Natural killer cell (primary cell): Measurements from ENCODE around the gene SIK3. TPM values are rescaled to one million over a fixed set of nuclear protein-coding genes. Genes with fewer than 3 reads are reported as not detected.
"Not testable (repeated sequence)": the region's sequence is repeated elsewhere in the genome, so short reads cannot be mapped to it uniquely, and the experiment has no call there.

Experiments
- ATAC-seq, 3 donors: fragments of 150-1000 bp in 2 of 3; fragments of 200-7000 bp in 1 of 3; cut with Tn5 transposase; 1 replicate in 1 of 3; 2 replicates in 2 of 3; pipeline ENCODE4 v1.10.0; 2021; ENCODE audit warnings: mild to moderate bottlenecking in 2 of 3, moderate library complexity in 2 of 3
- DNase-seq, 2 donors: peaks; one replicate each; pipeline versions ENCODE4 v3.0.0 to v3.0.0-alpha.2; 2013 to 2021; ENCODE audit warnings: mixed read lengths in 1 of 2
- H3K27ac ChIP-seq: one replicate; pipeline ENCODE4 v1.5.1; 2013; ENCODE audit warnings: mild to moderate bottlenecking, low read length
- H3K27me3 ChIP-seq: one replicate; pipeline ENCODE4 v1.6.1; 2013; ENCODE audit warnings: low read length; ENCODE audit not compliant: control insufficient read depth, insufficient read depth
- H3K36me3 ChIP-seq: one replicate; pipeline ENCODE4 v1.6.1; 2013; ENCODE audit warnings: low read length; ENCODE audit not compliant: control insufficient read depth, insufficient read depth
- H3K4me1 ChIP-seq: one replicate; pipeline ENCODE4 v1.6.1; 2013; ENCODE audit warnings: low read length; ENCODE audit not compliant: control insufficient read depth, insufficient read depth
- H3K4me3 ChIP-seq: one replicate; pipeline ENCODE4 v1.5.1; 2013; ENCODE audit warnings: low read length
- H3K9me3 ChIP-seq: one replicate; pipeline ENCODE4 v1.6.1; 2013; ENCODE audit warnings: low read length; ENCODE audit not compliant: control insufficient read depth, insufficient read depth
- H3K27ac Mint-ChIP-seq, 2 donors: one replicate each; pipeline ENCODE4 v1.8.0; 2022; ENCODE audit warnings: mild to moderate bottlenecking in 2 of 2, mixed read lengths in 2 of 2, moderate library complexity in 1 of 2
- H3K27me3 Mint-ChIP-seq, 2 donors: one replicate each; pipeline ENCODE4 v1.8.0; 2022; ENCODE audit warnings: low read depth in 2 of 2, mixed read lengths in 2 of 2
- H3K36me3 Mint-ChIP-seq: one replicate; pipeline ENCODE4 v1.8.0; 2022; ENCODE audit warnings: mixed read lengths
- H3K4me1 Mint-ChIP-seq, 2 donors: one replicate each; pipeline ENCODE4 v1.8.0; 2022; ENCODE audit warnings: mixed read lengths in 2 of 2
- H3K4me3 Mint-ChIP-seq: one replicate; pipeline ENCODE4 v1.8.0; 2022; ENCODE audit warnings: mild to moderate bottlenecking, moderate library complexity, mixed read lengths
- H3K9me3 Mint-ChIP-seq, 2 donors: one replicate each; pipeline ENCODE4 v1.8.0; 2022; ENCODE audit warnings: mixed read lengths in 2 of 2
- WGBS: methylation state at CpG from one replicate; pipeline ENCODE4 v1.1.7; 2013; ENCODE audit warnings: missing lambda C conversion rate; ENCODE audit not compliant: insufficient coverage; 5-methylcytosine and 5-hydroxymethylcytosine counted together
- intact Hi-C: fragments of 100-400 bp; cut with micrococcal nuclease; formaldehyde crosslinking; loops from one replicate; pipeline ENCODE4 v1.14.2; 2022
- total RNA-seq, 4 donors: library from RNA; stranded (reverse); fragments of 120-200 nt in 1 of 4; gene quantifications; one replicate each; pipeline versions ENCODE4 v1.2.3 to v1.2.4, GENCODE V29; 2013 to 2022
- TF ChIP-seq, protein P1 (sequence below): fragments of 200-600 bp; IDR thresholded peaks from one replicate; pipeline ENCODE4 v1.8.0; 2022; ENCODE audit warnings: antibody characterized with exemption

The SIK3 gene
- total RNA-seq, 3 donors from 2014 or later (not counting 1 experiment from before 2014, with no cell fraction given), result 71.6 to 120 (median 119) TPM

DNA sequence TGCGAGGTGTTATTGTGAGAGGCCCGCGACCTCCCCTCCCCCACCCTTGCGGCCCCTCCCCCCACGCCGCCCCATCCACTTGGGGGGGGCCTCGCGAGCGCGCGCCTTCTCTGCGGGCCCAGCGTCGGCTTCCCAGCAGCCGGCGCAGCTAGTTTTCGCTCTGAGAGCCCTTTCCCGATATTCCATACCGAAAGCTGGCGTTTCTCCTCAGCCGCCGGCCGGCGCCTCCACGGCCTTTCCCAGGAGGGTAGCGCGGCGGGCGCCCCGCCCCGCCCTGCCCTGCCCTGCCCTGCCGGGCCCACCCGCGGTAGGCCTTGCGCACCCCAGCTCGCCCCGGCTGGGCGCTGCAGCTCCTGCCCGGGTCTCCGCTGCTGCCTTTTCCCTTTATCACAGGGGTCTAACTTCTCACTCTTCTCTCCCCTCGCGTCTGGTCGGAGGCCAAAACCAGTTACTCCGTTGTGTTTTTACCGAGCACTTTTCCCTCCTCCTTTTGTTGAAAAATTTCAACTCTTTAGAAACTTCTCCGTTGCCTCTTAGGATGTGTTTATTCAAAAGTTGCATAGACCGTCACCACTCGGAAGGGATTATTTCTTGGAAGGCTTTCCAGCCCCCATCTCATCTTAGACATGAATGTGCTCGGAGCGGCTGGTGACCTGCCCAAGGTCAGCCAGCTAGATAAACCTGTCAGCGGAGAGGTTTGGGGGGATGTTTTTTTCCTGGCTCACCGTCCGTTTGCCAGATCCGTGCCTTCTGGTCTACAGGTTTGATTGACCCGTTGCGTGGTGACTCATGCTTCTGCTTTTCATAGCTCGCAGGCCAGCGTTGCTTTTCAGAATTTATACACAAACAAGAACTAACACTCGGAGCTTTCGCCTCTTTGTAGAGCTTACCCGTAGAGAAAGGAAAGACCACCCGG, 46.5 kb upstream of the SIK3 start:
- peak; percentile 21 to 42 for DNase-seq
- Mint-ChIP-seq H3K4me3 (peak overlapping the region; percentile 100), H3K9me3 (no peaks in the 10 kb centered on the region), H3K27ac (peak overlapping the region; percentile 89 to 93), H3K36me3 (peaks cover 6% of the 10 kb centered on the region), H3K27me3 (peaks cover 10 to 25% of the 10 kb centered on the region in 2 donors), H3K4me1 (peaks cover 32 to 36% of the 10 kb centered on the region in 2 donors)
- H3K27me3 ChIP-seq, result no peaks in the 10 kb centered on the region
- H3K36me3 ChIP-seq, result peaks cover 11% of the 10 kb centered on the region
- H3K27ac ChIP-seq, result peak overlapping the region; percentile 74
- WGBS, result under 1% methylated on average over 61 of the region's 62 CpGs
- no peaks in the 10 kb centered on the region for H3K9me3 ChIP-seq
- intact Hi-C loops, result loop anchor here (1.0 to 2.0 kb wide), 3 partner anchors 34 to 86 kb away; partner anchors contain the start of genes SIDT2 and SIK3
- H3K4me1 ChIP-seq, result peaks cover 26% of the 10 kb centered on the region
- peak; percentile 51 to 73 (median 57) for ATAC-seq
- H3K4me3 ChIP-seq, result peak overlapping the region; percentile 74
- TF ChIP-seq, protein P1, sequence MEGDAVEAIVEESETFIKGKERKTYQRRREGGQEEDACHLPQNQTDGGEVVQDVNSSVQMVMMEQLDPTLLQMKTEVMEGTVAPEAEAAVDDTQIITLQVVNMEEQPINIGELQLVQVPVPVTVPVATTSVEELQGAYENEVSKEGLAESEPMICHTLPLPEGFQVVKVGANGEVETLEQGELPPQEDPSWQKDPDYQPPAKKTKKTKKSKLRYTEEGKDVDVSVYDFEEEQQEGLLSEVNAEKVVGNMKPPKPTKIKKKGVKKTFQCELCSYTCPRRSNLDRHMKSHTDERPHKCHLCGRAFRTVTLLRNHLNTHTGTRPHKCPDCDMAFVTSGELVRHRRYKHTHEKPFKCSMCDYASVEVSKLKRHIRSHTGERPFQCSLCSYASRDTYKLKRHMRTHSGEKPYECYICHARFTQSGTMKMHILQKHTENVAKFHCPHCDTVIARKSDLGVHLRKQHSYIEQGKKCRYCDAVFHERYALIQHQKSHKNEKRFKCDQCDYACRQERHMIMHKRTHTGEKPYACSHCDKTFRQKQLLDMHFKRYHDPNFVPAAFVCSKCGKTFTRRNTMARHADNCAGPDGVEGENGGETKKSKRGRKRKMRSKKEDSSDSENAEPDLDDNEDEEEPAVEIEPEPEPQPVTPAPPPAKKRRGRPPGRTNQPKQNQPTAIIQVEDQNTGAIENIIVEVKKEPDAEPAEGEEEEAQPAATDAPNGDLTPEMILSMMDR, result no peak

DNA sequence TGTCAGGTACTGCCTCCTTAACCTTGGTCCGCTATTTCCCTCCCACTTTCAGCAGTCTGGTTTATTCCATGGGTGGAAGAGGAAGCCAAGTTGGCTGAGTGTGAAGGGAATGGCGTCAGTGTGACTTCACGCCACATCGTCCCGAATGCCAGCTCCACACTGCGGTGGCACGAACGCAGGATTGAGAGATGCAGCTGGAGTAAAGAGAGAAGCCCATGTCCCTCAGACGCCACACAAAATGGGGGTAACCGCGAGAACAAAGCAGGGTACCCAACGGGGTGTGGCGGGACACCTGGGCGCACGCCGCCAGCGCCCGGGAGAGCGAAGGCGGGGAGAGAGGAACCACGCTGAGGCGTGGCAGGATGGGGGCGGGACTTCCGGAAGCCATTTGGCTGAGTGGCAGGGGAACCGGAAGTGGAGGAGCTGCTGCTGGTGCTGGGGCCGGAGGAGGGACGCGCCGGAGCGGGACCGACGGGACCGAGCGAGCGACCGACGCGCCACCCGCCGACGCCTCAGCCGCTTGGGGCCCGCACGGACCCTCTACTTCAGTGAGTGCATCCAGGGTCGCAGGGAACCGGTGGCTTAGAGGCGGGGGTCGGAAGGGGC, 45.7 kb upstream of the SIK3 start, which contains the start of gene PAFAH1B2:
PAFAH1B2 (plus strand) TSS at position 417 of the 606 bp plus-strand sequence. CDS start 8,161 bp downstream, outside the sequence.
- H3K4me1 ChIP-seq, result peaks cover 24% of the 10 kb centered on the region
- H3K9me3 ChIP-seq, result no peaks in the 10 kb centered on the region
- no peaks in the 10 kb centered on the region for H3K9me3 Mint-ChIP-seq
- peak; percentile 87 to 96 (median 93) for ATAC-seq
- H3K27ac Mint-ChIP-seq, result peak within 1 kb of the TSS; percentile 89 to 93
- peaks cover 6% of the 10 kb centered on the region for H3K36me3 Mint-ChIP-seq
- H3K27me3 Mint-ChIP-seq, result peaks cover 12 to 30% of the 10 kb centered on the region in 2 donors
- H3K27ac ChIP-seq, result peak within 1 kb of the TSS; percentile 74
- under 1% methylated on average over 45 of the region's 48 CpGs for WGBS
- TF ChIP-seq, protein P1, result no peak
- no peaks in the 10 kb centered on the region for H3K27me3 ChIP-seq
- intact Hi-C loops, result loop anchor here (1.0 to 2.0 kb wide), 3 partner anchors 35 to 86 kb away; partner anchors contain the start of genes SIDT2 and SIK3
- H3K36me3 ChIP-seq, result peaks cover 11% of the 10 kb centered on the region
- DNase-seq, result peak; percentile 90 to 97
- H3K4me3 Mint-ChIP-seq, result peak within 1 kb of the TSS; percentile 100
- peaks cover 32 to 36% of the 10 kb centered on the region in 2 donors for H3K4me1 Mint-ChIP-seq
- H3K4me3 ChIP-seq, result peak within 1 kb of the TSS; percentile 74

DNA sequence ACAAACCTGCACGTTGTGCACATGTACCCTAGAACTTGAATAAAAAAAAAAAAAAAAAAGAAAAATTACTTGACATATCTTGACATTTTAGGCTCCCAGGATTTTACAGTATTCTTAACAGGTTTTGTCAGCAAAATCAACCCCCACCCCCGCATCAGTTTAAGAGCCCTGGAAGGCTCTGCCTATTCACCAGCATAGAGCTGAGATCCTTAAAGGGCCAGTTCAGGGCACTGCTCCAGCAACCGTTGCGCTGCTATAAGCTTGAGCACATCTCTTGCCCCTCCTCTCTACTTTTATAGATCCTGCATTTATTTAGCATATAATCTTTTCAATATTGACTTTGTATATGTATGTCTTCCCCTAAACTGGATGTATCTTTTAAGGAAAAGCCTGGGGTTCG, 45.2 kb upstream of the SIK3 start:
- 12% methylated on average over 5 of the region's 5 CpGs for WGBS
- no peaks in the 10 kb centered on the region for H3K27me3 ChIP-seq
- peaks cover 6% of the 10 kb centered on the region for H3K36me3 Mint-ChIP-seq
- H3K36me3 ChIP-seq, result peaks cover 10% of the 10 kb centered on the region
- peak overlapping the region; percentile 100 for H3K4me3 Mint-ChIP-seq
- no peaks in the 10 kb centered on the region for H3K9me3 ChIP-seq
- TF ChIP-seq, protein P1, result no peak
- no peaks in the 10 kb centered on the region for H3K9me3 Mint-ChIP-seq
- H3K27ac Mint-ChIP-seq, result peak overlapping the region; percentile 89 to 93
- intact Hi-C loops, result no loop called here
- ATAC-seq (peak; percentile 30 to 57 (median 41)), DNase-seq (peak in 1 of 2 donors; percentile 58)
- peaks cover 24% of the 10 kb centered on the region for H3K4me1 ChIP-seq
- peak overlapping the region; percentile 74 for H3K4me3 ChIP-seq
- H3K4me1 Mint-ChIP-seq, result peaks cover 32 to 36% of the 10 kb centered on the region in 2 donors
- peak overlapping the region; percentile 74 for H3K27ac ChIP-seq
- H3K27me3 Mint-ChIP-seq, result peaks cover 12 to 30% of the 10 kb centered on the region in 2 donors

DNA sequence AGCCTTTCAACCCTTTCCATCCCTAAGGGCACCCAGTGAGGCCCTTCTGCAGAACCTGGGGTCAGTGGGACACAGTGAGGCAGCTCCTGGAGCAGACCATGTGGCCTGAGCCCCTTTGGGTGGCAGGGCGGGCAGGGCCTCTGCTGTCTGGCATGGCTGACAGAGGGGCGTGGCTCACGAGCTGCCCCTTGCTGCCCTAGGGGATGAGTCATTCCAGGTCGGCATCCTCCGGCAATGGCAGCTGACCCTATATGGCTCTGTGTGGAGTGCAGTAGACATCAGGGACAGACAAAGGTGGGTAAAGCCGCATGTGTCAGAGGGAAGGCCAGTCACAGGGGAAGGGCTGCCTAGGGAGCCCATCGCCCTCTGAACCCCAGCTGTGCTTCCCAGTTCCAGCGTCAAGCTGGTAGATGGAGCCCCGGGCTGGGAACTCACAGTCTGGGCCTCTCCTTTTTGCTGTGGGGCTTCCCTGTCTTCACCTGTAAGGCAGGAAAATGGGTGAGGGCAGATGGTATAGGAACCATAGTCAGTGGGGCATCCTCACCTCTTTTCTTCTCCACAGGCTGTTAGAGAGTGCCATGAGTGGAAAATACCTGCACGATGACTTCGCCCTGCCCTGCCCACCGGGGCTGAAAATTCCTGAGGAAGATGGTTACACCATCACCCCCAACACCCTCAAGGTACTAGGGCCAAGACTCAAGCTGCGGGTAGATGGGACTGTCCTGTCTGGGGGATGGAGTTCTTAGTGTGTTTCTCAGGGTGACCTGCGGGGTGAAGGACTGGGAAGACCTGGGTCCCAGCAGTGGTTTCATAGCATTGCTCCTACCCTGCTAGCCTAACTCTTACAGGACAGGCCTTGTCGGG, 39.2 kb upstream of the SIK3 start:
- H3K4me1 Mint-ChIP-seq, H3K36me3 ChIP-seq, H3K27ac Mint-ChIP-seq, H3K27ac ChIP-seq, H3K9me3 Mint-ChIP-seq, H3K4me1 ChIP-seq, intact Hi-C loops, H3K4me3 ChIP-seq, H3K4me3 Mint-ChIP-seq, ATAC-seq, H3K36me3 Mint-ChIP-seq, H3K9me3 ChIP-seq, DNase-seq, H3K27me3 ChIP-seq: not testable (repeated sequence)
- peaks cover 20 to 30% of the 10 kb centered on the region in 2 donors for H3K27me3 Mint-ChIP-seq
- WGBS, result no CpG with 5 or more reads among the region's 15 CpGs

DNA sequence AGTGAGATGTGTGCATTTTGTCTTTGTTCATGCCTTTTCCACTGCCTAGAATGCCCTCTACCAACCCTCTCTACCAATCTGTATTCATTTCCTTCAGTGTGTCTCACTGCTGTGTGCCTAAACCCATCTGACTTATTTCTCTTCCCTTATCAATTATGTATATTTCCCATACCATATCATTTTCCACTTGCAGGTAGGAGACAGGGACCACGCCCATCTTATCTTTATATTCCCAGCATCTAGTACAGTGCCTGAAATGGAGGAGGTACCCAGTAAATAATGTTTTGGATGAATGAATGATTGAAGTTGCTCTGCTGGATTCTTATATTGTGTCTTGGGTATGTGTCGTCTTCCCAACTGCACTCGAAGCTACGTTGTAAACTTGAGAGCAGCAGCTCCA, 36.8 kb upstream of the SIK3 start:
- H3K27me3 ChIP-seq, H3K4me3 Mint-ChIP-seq, DNase-seq, H3K4me1 Mint-ChIP-seq, H3K9me3 Mint-ChIP-seq, H3K9me3 ChIP-seq, H3K36me3 ChIP-seq, H3K4me1 ChIP-seq, ATAC-seq, intact Hi-C loops, H3K36me3 Mint-ChIP-seq, H3K27ac Mint-ChIP-seq, H3K27ac ChIP-seq, H3K4me3 ChIP-seq: not testable (repeated sequence)
- H3K27me3 Mint-ChIP-seq, result peaks cover 8 to 13% of the 10 kb centered on the region in 2 donors
- whole genome bisulfite sequencing, result no CpG with 5 or more reads among the region's 4 CpGs
